HTERT RPE-1 (cell line): Measurements from ENCODE around the gene PTCD1.
"Not testable (repeated sequence)": the region's sequence is repeated elsewhere in the genome, so short reads cannot be mapped to it uniquely, and the experiment has no call there.

Experiments
- in situ Hi-C: fragments of 300-500 bp; cut with MboI; formaldehyde crosslinking; loops from 4 replicates; pipeline ENCODE4 v1.14.3; 2020; ENCODE audit warnings: low sequenced_read_pairs

The PTCD1 gene

DNA sequence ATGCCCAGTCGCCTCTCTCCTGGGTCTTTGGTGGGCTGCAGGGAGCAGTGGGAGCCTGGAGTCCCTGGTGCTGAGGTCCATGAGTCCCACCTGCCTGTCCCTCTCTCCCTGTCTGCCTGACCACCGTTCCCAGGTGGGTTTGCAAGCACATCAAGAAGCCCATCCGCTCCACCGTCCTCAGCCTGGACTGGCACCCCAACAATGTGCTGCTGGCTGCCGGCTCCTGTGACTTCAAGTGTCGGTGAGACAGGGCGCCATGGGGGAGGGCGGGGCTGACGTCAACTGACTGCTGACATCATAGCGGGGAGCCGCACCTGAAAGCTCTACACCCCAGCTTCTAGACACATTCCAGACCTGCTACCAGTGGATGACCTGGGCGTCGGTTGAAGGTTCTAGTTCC is 48.8 kb downstream of the PTCD1 start:
- in situ Hi-C loops, result no loop called here

DNA sequence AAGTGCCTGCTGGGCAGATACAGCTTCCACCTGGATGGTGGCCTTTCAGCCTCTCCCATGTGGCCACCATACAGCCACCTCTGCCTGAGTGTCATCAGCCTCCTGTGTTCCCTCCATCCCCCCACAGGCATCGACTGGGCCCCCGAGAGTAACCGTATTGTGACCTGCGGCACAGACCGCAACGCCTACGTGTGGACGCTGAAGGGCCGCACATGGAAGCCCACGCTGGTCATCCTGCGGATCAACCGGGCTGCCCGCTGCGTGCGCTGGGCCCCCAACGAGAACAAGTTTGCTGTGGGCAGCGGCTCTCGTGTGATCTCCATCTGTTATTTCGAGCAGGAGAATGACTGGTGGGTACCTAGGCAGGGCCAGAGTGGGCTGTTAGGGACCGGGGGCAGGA is 50.7 kb downstream of the PTCD1 start:
- in situ Hi-C loops, result no loop called here

DNA sequence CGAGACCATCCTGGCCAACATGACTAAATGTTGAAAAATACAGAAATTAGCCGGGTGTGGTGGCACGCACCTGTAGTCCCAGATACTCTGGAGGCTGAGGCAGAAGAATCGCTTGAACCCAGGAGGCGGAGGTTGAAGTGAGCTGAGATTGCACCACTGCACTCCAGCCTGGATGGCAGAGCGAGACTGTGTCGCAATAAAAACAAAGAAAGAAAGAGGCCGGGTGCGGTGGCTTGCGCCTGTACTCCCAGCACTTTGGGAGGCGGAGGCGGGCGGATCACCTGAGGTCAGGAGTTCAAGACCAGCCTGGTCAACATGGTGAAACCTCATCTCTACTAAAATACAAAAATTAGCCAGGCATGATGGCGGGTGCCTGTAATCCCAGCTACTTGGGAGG is 51.4 kb downstream of the PTCD1 start:
- in situ Hi-C loops, result not testable (repeated sequence)

DNA sequence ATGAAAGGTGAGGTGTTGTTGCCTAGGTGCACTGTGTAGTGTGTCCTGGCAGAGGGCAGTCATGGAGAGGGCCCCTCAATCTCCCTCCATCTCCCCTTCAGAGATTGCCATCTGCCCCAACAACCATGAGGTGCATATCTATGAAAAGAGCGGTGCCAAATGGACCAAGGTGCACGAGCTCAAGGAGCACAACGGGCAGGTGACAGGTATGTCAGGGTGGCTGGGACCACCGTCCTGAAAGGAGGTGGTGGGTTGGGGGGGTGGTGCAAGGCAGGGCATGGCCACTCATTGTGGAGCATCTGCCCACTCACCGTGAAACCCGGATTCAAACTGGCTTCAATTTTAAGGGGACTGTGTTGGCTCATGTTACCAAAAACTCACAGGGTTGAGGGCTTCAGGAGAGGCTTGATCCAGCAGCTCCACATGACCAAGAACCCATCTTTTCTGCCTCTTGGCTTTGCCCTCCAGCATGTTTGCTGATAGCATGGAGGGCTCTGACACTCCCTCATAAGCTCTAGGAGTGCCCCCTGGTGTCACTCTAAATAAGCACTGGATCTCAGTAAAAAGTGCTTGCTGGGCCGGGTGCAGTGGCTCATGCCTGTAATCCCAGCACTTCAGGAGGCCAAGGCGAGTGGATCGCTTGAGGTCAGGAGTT is 51.9 kb downstream of the PTCD1 start:
- in situ Hi-C loops, result no loop called here

DNA sequence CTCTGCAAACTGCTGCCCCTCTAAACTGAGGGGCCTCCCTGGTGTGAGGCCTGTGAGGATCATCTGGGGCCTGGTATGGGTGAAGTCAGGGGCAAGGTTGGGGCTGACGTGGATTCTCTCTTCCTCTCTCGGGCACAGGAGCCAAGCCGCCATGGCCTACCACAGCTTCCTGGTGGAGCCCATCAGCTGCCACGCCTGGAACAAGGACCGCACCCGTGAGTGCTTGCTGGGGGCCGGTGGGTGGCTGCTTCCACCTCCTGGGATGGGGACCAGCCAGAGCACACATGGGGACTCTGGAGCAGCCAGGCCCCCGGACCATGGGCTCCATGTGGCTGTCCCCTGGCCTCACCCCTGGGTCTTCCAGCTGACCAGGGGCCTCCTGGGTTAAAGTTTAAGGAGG is 53.0 kb downstream of the PTCD1 start:
- in situ Hi-C loops, result no loop called here

DNA sequence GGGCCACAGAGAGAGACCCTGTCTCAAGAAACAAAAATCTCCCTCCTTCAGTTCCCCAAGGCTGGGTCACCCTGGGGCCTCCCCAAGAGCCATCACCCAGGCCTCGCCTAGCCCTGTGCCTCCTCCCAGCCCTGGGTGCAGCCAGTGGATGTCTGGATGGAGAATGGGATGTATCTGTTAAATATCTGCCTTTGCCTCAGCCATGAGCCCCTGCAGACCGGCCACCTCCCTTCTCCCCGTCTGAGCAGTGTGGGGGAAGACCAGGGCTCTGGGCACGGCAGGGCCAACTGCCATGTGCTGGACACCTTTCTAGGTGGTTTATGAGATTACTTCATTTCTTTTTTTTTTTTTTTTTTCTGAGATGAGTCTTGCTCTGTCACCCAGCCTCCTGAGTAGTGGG is 54.1 kb downstream of the PTCD1 start:
- in situ Hi-C loops, result no loop called here

DNA sequence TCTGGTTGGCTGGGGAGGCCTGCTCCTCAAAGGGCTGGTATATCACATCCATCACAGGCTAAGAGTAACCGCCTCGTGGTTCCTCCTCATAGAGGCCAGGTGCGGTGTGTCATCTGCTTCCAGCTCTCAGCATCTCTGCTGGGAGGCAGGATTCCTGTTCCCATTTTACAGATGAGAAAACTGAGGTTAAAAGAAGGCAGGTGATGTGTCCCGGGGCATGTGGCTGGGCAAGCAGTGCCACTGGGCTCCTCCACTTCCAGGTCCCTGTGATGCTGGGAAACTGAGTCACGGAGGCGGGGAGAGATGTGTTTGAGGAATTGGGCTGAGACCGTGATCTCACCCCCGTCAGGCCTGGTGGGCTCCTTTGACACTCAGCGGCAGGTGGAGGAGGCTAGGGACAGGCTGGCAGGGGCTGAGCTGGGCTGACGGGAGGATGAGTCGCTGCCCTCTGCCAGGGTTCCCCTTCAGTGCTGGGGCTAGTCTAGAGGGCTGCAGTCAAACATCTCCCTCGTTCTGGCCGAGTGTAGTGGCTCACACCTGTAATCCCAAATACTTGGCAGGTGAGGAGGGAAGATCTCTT is 54.7 kb downstream of the PTCD1 start:
- in situ Hi-C loops, result no loop called here

DNA sequence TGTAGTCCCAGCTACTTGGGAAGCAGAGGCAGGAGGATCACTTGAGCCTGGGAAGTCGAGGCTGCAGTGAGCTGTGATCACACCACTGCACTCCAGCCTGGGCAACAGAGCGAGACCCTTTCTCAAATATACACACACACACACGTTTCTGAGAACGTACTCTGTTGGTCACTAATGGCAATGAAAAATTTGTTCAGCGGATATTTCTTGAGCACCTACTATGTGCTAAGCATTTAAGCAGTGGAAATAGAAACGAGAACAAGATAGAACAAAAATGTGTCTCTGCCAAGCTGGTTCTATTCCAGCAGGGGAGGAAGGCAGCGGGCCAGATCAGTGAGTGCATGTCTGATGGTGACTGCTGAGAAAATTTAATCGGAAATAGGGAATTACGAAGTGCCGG is 55.4 kb downstream of the PTCD1 start:
- in situ Hi-C loops, result no loop called here

DNA sequence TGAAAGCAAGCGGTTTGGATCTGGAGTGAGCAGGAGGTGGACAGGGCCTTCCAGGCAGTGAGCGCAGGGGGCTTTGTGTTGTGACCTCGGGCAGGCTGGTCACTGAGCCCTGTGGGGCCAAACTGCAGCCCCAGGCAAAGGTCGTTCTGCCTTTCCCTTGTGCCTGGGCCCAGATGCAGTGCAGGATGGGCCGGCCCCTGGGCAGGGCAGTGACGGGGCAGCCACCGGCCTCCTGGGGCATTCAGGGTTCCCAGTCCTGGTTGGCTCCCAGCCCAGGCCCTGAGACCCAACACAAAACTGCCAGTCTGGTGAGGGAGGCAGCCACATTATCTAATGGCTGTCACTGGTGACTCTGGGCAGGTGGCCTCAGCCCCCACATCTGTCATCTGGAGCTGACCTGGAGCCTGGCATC is 56.9 kb downstream of the PTCD1 start:
- in situ Hi-C loops, result no loop called here

DNA sequence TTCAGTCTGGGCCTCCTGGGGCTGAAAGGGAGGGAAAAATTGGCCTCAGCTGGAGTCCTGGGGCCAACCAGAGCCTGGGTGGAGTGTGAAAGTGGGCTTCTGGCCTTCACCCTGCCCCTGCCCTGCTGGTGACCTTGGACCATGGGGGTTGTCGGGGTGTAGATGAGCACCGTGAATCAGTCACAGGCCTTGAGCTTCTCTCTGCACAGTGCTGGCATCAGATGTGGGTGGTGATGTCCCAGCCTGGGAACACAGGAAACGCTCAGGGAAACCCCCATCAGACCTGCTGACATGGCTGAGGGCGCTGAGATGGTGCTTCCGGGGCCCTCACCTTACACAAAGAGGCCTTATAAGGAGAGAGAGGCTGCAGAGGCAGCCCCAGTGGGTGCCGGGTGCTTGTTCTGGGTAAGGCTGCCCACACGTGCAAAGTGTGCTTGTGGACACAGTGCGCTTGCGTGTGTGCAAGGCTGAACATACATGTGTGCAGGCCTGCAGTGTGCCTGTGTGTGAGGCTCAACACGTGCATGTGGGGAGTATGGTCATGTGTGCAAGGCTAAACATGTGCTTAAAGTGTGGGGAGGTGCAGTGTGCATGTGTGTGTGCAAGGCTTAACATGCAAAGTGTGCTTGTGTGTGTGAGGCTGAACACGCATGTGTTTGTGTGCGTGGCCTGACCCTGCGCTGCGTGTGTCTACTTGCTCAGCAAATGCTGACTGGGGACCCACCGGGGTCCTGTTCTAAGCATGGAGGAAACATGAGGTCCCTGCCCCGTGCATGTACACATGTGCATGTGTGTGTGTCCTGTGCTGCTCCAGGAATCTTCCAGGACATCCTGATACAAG is 57.6 kb downstream of the PTCD1 start:
- in situ Hi-C loops, result no loop called here

DNA sequence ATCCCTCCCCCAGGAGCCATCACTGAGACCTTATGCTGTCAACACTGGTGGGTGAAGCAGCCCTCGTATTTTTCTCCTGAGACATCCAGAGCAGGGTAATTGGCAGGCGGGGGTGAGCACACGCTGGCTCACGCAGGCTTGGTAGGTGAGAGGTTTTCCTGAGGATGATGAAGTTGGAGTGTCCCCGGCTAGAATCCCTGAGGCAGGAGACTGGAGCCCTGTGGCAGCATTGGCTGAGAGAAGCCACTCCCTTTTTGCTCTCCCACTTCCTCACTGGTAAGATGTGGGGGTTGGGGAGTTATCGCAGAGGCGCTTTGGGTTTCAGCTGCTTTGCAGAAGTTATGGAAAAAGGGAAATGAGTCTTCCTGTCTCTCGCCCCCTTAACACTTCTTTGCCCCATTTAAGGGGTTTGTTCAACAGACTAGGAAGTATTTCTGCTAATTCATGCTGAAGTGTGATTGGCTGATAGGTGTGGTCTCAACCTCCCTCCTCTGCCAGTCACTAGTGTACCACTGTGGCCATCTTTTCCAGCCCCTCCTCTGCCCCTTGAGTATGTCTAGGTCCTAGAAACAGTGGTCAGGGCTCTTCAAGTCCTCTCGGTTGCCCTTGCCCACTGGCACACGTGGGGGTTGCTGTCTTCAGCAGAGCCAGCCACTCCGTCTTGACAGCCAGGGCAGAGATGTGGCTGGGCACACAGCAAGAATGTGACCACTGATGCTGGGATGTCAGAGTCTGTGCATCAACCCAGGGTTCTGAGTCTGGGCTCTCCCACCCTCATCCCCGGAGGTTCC is 58.4 kb downstream of the PTCD1 start:
- in situ Hi-C loops, result no loop called here

DNA sequence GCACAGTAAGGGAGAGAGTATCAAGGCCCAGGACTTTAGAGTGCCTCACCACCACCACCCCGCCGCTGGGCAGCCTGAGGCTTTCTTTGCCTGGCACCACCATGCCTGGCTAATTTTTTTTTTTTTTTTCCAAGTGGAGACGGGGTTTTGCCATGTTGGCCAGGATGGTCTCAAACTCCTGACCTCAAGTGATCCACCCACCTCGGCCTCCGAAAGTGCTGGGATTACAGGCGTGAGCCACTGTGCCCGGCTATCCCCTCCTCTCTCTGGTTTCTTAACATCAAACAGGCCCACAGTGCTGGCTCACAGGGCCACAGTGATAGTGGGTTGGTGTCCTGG is 58.9 kb downstream of the PTCD1 start:
- in situ Hi-C loops, result not testable (repeated sequence)

DNA sequence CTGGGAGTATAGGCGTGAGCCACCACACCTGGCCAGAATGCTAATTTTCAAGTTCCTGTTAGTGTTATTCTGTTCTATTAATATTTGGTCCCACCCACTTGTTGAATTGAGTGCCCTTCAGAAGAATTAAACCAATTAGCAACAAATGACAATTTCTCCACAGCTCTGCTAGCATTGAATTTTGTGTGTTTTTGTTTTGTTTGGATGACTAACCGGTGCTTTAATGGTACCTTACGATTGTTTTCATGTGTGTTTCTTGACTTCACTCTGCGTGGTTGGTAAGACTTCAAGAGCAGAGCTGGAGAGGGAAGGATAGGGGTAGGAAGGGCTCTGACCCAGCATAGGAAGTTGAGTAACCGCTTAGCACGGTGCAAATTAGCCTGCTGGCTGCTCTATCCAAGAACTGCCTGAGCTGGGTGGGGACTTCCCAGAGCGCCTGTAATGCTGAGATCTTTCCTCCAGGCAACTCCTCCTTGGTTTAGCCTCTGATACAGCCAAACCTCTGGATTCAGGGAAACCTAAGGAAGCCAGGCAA is 59.5 kb downstream of the PTCD1 start:
- in situ Hi-C loops, result no loop called here

DNA sequence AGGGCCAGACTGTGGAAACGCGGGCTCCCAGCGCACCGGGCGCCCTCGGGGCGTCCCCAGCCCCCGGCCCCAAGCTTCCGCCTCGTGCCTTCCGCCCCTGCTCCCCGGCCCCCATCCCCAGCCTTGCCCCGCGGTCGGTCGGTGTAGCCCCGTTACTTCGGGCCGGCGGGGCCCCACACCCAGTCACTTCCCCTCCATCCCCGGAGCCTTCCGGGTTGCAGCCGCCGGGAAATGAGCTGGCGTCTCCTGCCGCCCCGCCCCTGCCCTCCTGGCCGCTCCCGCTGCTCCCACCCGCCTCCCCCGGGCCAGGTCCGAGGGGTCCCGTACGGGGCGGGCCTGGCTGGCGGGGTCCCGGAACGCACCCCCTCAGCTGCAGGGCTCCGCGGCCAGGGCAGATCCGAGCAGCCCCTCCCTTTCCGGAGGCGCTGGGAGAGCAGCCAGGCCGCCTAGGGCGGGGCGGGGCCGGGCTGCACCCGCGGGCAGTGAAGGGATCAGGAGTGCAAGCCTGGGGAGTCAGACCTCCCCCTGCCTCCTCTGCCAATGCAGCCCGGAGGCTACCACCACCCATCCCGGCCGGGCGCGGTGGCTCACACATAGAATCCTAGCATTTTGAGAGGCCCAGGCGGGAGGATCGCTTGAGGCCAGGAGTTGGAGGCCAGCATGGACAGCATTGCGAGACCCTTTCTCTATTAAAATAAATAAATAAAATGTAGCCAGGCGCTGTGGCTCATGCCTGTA is 63.4 kb downstream of the PTCD1 start:
- in situ Hi-C loops, result no loop called here

DNA sequence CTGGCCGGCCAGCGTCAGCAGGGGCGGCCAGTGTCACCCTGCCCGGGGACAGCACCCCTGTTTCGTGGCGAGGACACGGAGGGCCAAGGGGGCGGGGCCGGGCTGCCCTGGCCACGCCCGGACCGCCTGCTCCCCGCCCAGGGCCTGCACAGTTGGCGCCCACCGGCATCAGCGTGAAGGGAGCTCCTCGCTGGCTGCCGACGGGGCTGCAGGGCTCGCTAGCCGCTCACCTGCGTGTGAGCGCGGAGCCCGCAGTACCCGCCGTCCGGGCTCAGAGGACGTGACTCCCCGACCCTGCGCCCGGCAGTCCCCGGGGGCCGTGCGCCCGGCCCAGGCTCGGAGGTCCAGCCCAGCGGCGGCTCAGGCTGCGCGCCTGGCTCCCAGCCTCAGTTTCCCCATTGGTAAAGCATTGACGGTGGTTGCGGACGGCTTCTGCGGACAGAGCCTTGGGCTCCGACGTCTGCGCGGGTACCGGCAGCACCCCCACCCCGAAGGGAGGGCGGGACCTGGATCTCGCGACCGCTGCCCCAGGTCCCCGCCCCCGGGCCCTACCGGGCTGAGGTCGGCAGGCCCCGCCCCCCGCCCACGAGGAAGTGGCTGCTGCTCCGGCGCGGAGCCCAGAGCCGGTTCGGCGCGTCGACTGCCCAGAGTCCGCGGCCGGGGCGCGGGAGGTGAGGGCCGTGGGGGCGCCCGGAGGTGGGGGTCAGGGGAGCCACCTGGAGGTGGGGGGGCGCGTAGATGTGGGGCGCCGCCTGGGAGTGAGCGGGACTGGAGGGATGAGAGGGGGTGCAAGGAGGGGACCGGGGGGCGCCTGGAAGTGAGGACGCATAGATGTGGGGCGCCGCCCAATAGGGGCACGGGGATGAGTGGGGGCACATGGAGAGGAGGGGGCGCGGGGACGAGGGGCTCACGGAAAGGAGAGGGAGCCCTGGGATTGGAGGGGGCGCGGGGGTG is 64.2 kb downstream of the PTCD1 start, which contains the start of gene ARPC1B:
TSS of gene ARPC1B (plus strand) at position 620 of the 954 bp plus-strand sequence. CDS start 10,985 bp downstream, outside the sequence.
- in situ Hi-C loops, result no loop called here

DNA sequence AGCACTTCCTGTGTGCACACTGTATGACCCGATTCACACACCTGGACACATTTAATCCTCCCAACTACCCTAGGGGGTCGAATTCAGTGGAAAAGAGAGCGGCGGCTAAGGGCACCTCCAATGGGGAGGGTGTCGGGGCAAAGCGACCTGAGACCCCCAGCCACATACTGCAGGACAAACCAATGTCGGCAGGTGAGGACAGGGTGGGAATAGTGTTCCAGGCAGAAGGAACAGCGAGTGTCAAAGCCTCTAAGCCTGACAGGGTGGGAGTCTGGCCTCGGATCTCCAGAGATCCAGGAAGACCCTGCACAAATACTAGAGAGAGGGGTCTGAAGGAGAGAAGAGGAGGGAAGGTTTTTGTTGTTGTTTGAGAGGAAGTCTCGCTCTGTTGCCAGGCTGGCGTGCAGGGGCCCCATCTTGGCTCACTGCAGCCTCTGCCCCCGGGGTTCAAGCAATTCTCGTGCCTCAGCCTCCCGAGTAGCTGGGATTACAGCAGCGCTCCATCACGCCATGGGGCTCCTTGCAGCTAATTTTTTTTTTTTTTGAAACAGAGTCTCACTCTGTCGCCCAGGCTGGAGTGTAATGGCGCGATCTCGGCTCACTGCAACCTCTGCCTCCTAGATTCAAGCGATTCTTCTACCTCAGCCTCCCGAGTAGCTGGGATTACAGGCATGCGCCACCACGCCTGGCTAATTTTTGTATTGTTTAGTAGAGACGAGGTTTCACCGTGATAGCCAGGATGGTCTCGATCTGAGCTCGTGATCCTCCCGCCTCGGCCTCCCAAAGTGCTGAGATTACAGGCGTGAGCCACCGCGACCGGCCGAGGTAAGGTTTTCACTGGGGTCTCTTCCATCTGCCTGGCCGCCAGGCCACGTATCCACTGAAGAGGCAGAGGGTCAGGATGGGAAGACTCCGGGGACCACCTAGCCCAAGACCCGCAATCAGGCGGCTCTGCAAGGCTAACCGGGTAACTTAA is 65.2 kb downstream of the PTCD1 start:
- in situ Hi-C loops, result no loop called here

DNA sequence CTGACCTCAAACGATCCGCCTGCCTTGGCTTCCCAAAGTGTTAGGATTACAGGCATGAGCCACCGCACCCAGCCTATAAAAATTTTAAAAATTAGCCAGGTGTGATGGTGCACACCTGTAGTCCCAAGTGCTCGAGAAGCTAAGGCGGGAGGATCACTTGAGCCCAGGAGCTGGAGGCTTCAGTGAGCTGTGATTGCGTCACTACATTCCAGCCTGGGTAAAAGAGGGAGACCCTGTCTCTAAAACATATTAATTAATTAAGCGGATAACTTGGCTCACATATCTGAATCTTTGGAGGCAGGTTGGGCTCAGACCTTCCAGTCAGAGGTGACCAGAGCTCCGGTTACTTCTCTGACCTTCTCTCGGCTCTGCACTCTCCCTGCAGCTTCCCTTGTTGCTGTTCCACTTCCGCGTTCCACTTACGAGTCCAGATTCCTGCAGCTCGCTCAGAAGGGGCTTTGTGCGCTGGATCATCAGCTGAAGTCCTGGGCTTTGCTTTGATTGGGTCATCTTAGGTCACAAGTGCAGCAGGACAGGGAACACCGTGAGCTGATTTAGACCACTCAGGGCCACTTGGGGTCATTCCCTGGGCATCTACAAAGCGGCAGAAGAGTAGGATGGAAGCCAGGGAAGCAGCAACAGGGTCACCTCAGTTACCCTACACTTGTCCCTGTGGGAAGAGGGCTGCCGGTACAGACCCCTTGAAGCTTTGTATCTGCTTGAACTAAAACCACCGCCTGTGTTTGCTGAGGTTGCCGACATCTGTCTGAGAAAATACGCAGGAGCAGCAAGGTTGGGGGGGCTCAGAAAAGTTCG is 66.1 kb downstream of the PTCD1 start:
- in situ Hi-C loops, result no loop called here
